SK-MEL-5 (cell line): ENCODE data around the gene PELO. TPM values are rescaled to one million over a fixed set of nuclear protein-coding genes. Genes with fewer than 3 reads are reported as not detected.

Experiments
- DNase-seq: peaks from one replicate; pipeline ENCODE4 v3.0.0-alpha.2; 2016; ENCODE audit warnings: low read depth, low spot score
- in situ Hi-C: cut with HindIII; loops from 2 replicates; pipeline ENCODE4 v1.10.0; 2016; ENCODE audit warnings: low sequenced_read_pairs, high pct_unique_total_duplicates, low pct_unique_long_range_greater_than_20kb
- total RNA-seq: library from RNA; depleted of rRNA; stranded (reverse); fragments of >200 nt; shearing (Covaris generic); gene quantifications from 2 replicates; pipeline ENCODE4 v1.2.3, GENCODE V29; 2014

Gene PELO
- total RNA-seq, 1 experiment from 2014 or later, result 22.8 TPM

GRCh38 chr5:52767766-52768480 lies 19.8 kb upstream of the PELO start:
- in situ Hi-C loops, result no loop called here
- DNase-seq, result no peak

GRCh38 chr5:52769061-52769460 lies 18.7 kb upstream of the PELO start:
- no peak for DNase-seq
- in situ Hi-C loops, result no loop called here

GRCh38 chr5:52770287-52770939 lies 17.3 kb upstream of the PELO start:
- in situ Hi-C loops, result no loop called here
- DNase-seq, result no peak

- no peak for DNase-seq
Measured at GRCh38 chr5:52771343-52772039, 16.2 kb upstream of the PELO start.

GRCh38 chr5:52772668-52773067 lies 15.0 kb upstream of the PELO start:
- in situ Hi-C loops, result no loop called here
- DNase-seq, result no peak

More at GRCh38 chr5:52771343-52772039, 16.2 kb upstream of the PELO start:
- in situ Hi-C loops, result no loop called here

GRCh38 chr5:52773342-52773741 lies 14.4 kb upstream of the PELO start:
- DNase-seq, result no peak

GRCh38 chr5:52774005-52774410 lies 13.7 kb upstream of the PELO start:
- in situ Hi-C loops, result no loop called here
- no peak for DNase-seq

More at GRCh38 chr5:52773342-52773741, 14.4 kb upstream of the PELO start:
- in situ Hi-C loops, result no loop called here

GRCh38 chr5:52776116-52776515 lies 11.6 kb upstream of the PELO start:
- DNase-seq, result no peak
- in situ Hi-C loops, result no loop called here

- DNase-seq, result no peak
- in situ Hi-C loops, result no loop called here
Measured at GRCh38 chr5:52777186-52777585, 10.5 kb upstream of the PELO start.

GRCh38 chr5:52778781-52779180 lies 8.9 kb upstream of the PELO start:
- DNase-seq, result no peak
- in situ Hi-C loops, result no loop called here

GRCh38 chr5:52779213-52779612 lies 8.5 kb upstream of the PELO start:
- DNase-seq, result no peak
- in situ Hi-C loops, result no loop called here

- DNase-seq, result no peak
- in situ Hi-C loops, result no loop called here
Measured at GRCh38 chr5:52783226-52783959, 4.3 kb upstream of the PELO start.

GRCh38 chr5:52784737-52785136 lies 3.0 kb upstream of the PELO start:
- in situ Hi-C loops, result no loop called here
- no peak for DNase-seq

GRCh38 chr5:52786391-52786790 lies 1.3 kb upstream of the PELO start:
- in situ Hi-C loops, result no loop called here
- peak; percentile 20 for DNase-seq

- peak; percentile 32 for DNase-seq
- in situ Hi-C loops, result no loop called here
Measured at GRCh38 chr5:52786949-52787599, 642 bp upstream of the PELO start.

GRCh38 chr5:52788505-52788821 lies 747 bp downstream of the PELO start:
- in situ Hi-C loops, result no loop called here
- DNase-seq, result no peak

GRCh38 chr5:52789378-52789777 lies 1.7 kb downstream of the PELO start:
- in situ Hi-C loops, result no loop called here
- DNase-seq, result no peak

GRCh38 chr5:52789851-52790250 lies 2.1 kb downstream of the PELO start:
- in situ Hi-C loops, result no loop called here
- DNase-seq, result no peak
